Myometrial cell (primary cell): Measurements from ENCODE around the gene ZNF420. TPM values are rescaled to one million over a fixed set of nuclear protein-coding genes. Genes with fewer than 3 reads are reported as not detected.

Experiments used
- total RNA-seq: library from RNA; depleted of rRNA; stranded (reverse); fragments of >200 nt; gene quantifications from 2 replicates; pipeline ENCODE4 v1.2.3, GENCODE V29; 2015

The ZNF420 gene
- 1.6 and 4.6 TPM in 2 replicates for total RNA-seq

DNA sequence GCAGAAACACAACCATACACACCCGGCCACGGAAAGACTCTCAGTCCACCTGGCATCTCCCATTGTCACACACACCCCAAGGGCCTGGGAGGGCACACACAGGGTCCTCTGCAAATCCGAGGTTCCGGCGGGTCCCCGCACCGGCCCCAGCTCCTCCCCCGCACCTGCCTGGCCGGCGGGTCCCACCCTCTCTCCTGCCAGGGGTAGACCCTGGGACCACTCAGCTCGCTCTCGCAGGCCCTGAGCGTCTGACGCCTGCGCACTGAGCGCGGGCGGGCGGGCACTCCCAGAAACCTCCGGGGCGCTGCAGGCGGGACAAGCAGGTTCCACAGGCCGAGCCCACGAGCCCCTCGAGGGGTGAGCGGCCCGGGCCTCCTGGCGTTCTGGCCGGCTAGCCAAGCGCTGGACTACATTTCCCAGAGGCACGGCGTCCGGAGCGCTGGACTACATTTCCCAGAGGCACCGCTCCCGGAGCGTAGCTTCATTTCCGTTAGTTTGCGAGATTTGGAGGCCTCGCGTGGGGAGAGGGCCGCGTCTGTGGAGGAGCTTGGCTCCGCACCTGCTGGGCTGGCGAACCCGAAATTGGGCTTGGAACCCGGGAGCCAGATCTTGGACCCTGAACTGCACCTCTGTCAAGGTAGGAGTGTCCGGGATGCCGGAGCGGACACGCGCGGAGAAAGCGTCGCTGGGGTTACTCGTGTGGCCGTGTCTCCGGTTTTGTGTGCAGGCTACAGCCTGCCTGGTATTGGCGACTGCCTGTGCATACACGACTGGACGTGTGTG, at the start of gene ZNF420:
Gene ZNF420 (plus strand): TSS at position 500 of the 783 bp plus-strand sequence. CDS start 10,686 bp downstream, outside the sequence.

DNA sequence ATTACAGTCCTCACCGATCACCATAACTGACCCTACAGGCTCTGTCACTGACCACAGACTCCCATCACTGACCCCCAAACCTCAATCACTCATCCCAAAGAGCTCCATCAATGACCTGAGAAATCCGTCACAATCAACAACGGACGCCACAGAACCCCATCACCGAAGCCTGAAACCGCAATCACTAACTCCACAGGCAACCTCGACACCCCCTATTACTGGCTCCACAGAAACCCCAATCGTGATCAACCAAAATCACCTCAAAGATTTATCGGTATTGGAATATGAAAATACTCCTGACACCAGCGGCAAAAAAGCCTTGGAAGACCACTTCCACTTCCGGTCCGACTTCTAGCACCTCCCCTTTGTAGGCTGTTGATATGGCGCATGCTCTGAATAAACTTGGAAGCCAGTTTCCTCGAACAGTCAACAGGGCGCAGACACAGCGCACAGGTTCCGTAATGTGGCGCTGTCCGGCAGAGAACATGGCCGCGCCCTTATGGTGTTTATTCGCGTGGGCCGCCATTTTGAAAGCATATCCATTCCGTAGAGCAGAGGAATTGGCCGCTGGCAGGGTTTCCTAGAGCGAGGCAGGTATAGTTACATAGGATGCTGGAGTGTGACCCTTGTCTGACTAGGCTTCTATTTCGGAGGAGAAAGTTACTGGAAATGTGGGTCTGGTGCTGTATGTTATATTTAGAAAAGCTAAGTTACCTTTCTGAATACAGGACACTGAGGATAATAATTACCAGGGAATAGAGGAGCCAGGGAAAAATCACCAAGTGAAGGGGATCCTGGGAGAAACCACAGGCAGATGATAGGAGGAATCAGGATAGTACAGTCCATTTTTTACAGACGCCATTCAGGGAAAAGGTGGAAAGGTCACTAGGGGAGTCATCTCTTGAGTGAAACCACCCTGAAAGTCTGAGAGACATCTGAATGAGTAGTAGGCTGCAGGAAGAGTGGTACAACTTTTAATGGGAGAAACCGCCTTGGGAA, 94.4 kb downstream of the ZNF420 start, which contains the start of gene ZNF585A:
Gene ZNF585A (minus strand): TSS at position 328 of the 999 bp plus-strand sequence. CDS start 2,785 bp downstream, outside the sequence.

Other genes with a start within 250 kb of the ZNF420 start
- gene ZNF790, start 240.0 kb upstream of the ZNF420 start, total RNA-seq: 1.7 and 2.7 TPM in 2 replicates
- gene ZNF345, start 227.6 kb upstream of the ZNF420 start, total RNA-seq: 0.53 and 0.58 TPM in 2 replicates
- 1.9 and 2.3 TPM in 2 replicates for gene ZNF829, start 162.1 kb upstream of the ZNF420 start, total RNA-seq
- 3.5 and 3.7 TPM in 2 replicates for gene ZNF568, start 162.1 kb upstream of the ZNF420 start, total RNA-seq
- 7.6 and 8.4 TPM in 2 replicates for gene ZNF585A, start 94.3 kb downstream of the ZNF420 start, total RNA-seq
- gene ZNF585B, start 132.1 kb downstream of the ZNF420 start, total RNA-seq: 5.1 and 26.2 TPM in 2 replicates
- 1.4 and 2.8 TPM in 2 replicates for gene ZNF383, start 139.8 kb downstream of the ZNF420 start, total RNA-seq